ENCODE measurements around the gene POLR1C.
"Not testable (repeated sequence)": the region's sequence is repeated elsewhere in the genome, so short reads cannot be mapped to it uniquely, and the experiment has no call there.

POLR1C gene

GRCh38 chr6:43510827-43511163 lies 6.1 kb upstream of the POLR1C start:
- DNase-seq: no peak

DNA sequence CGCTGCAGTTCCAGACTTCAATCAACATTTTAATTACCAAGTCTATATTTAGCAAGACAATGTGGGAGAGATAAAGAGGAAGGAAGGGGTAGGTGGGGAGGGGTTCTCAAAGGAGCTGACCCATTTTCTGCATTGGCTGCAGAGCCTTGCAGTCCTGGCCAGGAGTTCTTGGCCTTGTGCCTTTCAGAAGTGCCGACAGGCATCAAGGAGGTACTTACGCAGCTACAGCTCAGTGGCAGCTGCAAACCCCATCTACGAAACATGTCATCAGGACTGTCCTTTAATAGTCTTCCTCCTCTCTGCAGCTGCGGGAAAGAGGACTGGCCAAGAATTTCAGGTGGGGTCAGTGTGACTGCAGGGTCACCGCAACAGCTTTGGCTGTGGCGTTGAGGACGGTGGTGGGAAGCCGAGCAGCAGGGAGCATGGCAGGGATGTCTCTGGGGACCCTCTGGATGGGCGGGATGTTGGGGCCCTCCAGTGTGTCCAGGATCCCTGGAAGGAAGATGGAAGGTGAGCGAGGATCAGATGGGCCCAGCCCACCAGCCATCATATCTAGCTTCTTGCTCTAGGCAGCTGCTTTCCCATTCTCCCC lies 5.0 kb upstream of the POLR1C start:
- DNase-seq: no peak

DNA sequence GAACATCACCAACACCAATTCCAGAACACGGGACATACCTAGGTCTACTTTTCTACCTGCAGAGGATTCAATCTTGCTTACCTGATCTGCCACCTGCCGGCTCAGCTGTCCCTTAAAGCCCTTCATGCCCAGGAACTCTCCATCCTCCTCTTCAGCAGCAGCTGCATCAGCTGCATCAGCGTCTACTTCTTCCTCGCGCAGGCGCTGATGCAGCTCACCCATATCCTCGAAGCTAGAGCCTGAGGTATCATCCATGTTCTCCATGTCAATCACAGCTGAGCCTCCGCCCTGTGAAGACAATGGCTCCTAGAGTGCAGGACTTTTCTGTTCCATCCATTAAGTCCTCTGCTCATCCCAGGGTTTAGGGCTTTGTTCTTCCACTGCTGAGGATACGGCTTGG lies 1.1 kb upstream of the POLR1C start:
- DNase-seq: no peak

DNA sequence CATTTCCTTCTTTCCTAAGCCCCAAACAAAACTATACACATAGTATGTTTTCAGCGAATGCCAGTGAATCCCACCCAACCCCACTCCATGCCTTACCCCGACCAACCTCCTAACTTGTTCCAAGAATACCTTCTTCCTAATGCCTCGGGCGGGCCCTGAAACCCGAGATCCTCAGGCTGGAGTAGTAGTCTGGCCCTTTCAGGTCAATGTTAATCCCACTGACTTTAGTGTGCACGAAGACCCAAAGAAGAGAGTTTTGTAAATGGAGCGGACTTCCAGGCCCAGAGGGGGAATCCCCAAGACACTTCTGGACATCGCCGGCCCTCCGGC lies 557 bp upstream of the POLR1C start:
- DNase-seq: no peak

- peak; percentile 41 for DNase-seq
Measured at GRCh38 chr6:43517505-43518357, 842 bp downstream of the POLR1C start.

- DNase-seq: no peak
Measured at GRCh38 chr6:43520097-43520496, 3.2 kb downstream of the POLR1C start.

DNA sequence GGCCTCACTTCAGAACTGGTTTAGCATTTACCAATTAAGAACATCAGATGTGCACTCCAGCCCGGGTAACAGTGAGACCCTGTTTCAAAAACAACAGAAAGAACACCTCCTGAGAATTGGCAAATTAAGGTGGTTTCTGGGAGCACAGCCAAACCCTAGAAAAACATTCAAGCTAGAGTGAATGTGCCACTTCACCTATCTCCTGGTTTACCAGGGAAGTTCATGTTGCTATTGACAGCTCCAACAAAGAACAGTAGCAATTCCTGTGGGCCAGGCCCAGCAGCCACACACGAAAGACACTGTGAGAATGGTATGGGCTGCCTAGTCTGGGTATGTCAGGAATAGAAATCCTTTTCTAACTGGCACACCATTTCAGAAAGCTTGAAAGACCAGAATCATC lies 4.9 kb downstream of the POLR1C start:
- DNase-seq: peak; percentile 49

- no peak for DNase-seq
Measured at GRCh38 chr6:43522547-43523261, 5.8 kb downstream of the POLR1C start.

DNA sequence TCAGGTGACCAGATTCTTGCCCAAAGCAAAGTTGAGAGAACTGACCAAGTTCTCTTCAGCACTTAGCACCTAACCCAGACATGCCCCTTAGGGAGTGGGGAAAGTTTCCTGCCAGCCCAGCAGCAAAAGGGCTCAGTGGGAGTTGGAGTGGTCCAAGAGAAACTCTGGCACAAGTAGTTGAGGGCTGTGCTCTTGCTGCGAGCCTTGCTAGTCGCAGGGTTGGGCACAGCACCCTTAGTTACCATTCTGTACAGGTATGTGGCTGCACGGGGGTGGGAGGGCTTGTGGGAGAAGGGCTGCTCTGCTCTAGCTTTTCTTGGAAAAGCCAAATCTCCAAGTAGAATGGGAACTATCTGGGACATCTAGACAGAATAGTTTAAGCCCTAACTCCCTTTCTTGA lies 6.4 kb downstream of the POLR1C start:
- no peak for DNase-seq

GRCh38 chr6:43524483-43524961 lies 7.6 kb downstream of the POLR1C start:
- DNase-seq: no peak

- no peak for DNase-seq
Measured at GRCh38 chr6:43532201-43532600, 15.3 kb downstream of the POLR1C start.

GRCh38 chr6:43538986-43539385 lies 22.1 kb downstream of the POLR1C start:
- not testable (repeated sequence) for DNase-seq

DNA sequence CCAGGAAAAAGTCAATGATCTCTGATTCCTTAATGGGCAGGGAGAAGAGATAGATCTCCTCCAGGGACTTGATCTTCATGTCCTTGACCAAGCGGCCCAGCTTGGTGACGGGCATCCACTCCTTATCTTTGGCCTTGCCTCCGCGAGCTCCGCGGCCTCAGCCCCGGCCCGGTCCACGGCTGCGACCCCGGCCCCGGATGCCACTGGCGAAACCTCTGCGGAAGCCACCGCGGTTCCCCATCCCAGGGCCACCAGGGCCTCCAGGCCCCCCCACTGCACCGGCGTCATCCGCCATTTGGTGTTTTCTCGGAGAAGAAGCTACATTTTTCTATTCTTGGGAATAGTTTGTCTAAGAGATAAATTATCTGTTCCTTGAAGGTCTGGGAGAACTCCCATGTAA lies 22.5 kb downstream of the POLR1C start:
- DNase-seq: not testable (repeated sequence)

DNA sequence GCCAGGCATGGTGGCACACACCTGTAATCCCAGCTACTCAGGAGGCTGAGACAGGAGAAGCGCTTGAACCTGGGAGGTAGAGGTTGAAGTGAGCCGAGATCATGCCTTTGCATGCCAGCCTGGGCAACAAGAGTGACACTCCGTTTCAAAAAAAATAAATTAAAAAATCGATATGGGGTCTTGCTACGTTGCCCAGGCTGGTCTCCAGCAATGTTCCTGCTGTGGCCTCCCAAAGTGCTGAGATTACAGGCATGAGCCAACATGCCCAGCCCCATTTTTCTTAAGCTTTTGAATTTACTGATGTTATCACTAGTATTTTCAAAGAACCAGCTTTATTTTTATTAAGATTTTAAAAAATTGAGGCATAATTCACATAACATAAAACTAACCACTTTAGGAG lies 23.6 kb downstream of the POLR1C start:
- DNase-seq: no peak

GRCh38 chr6:43541774-43542471 lies 25.0 kb downstream of the POLR1C start:
- no peak for DNase-seq

GRCh38 chr6:43544461-43544860 lies 27.6 kb downstream of the POLR1C start:
- DNase-seq: no peak

- no peak for DNase-seq
Measured at GRCh38 chr6:43547222-43547621, 30.3 kb downstream of the POLR1C start.

- not testable (repeated sequence) for DNase-seq
Measured at GRCh38 chr6:43557620-43558019, 40.7 kb downstream of the POLR1C start.

DNA sequence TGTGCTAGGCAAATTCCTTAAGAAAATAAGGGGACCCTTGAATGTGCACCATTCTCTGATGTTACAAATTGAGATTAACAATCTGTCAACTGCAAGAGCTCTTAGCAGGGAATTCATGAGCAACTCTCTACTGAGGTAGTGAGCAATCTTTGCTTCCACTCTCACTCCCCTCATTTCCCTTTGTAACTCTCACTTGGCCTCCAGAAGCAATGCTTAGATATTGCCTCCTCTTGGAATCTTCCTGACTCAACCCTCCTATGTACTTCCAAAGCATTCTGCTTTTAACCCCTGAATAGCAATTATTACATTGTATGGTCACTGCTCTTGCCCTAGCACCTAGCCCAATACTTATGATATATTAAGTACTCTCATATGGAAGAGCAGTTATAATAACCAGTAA lies 42.4 kb downstream of the POLR1C start:
- no peak for DNase-seq

DNA sequence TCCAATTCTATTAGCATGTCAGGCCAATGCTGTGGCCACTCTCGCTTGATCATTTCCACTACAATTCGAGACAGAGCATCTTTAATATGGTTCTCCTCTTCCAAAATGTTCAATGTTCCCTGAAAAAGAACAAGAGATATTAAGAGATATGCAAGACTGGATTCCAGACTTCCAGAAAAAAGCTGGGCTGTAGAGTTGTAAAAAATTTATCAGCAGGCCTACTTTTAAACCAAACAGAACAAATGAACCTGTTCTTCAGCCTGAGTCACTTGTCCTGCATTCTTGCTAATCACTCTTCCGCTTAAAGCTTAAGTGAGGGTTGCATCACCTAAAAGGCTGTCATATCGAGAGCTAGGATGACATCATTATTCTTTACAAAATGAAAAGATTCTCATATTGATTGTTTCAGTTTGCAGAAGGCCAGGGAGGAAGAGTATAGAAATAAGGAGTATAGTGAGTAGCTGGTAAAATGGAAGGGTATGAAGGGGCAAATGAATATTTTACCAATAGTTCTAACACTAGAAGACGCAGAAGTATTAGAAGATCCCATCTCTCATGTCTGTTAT lies 54.1 kb downstream of the POLR1C start:
- no peak for DNase-seq
